Stimulated activated CD4-positive, alpha-beta T cell treated with anti-CD3 and anti-CD28 coated beads, Interleukin-15, amount 100 ng/mL, for 24 hours (primary cell): Measurements from ENCODE around the gene RPS2.

Source experiments
- DNase-seq: peaks from one replicate; pipeline ENCODE4 v3.0.0-alpha.2; 2020

RPS2 gene

DNA sequence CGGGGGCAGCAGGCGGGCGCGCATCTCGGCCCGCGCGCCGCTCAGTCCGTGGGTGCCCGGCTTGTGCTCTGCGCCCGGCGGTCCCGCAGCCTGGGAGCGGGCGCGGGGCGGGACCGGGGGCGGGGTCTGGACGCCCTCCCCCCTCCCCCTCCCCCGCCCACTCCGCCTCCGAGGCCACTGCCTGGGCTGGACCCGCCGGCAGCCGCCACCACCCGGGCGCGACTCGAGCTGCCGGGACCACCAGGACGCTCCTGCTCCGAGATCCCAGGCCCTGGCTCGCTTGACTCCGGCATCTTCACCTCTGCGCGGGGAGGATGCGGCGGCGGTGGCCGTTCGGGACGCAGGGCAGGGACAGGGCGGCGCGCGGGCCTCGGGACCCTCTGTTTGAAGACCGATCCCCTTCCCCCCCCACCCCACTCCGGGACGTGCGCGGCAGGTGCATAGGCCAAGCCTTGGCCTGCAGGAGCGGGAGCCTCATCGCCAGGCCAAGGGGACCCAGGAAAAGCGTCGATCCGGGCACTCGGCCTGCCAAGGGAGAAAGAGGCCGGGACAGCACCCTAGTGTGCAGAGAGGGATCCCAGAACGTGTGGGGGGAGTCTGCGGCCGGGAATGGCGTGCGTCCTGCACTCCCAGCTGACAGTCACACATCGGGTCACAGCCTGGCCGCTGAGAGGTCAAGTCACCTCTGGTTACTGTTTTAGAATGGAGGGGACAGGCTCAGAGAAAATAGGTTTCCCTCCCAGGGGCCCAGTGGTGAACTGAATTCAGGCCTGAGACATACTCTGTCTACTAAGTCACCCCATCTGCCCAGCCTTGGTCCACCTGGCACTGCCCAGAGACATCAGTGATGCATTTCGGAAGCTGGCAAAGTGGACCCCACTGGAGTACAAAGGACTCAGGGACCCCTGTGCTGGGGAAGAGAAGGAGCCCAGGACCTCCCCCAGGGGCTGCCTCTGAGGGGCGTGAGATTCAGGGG, 46.0 kb downstream of the RPS2 start, which contains the start of gene HS3ST6:
Gene HS3ST6 (minus strand): TSS at position 65 of the 976 bp plus-strand sequence. CDS start 92 bp downstream, outside the sequence.
- DNase-seq = no peak

DNA sequence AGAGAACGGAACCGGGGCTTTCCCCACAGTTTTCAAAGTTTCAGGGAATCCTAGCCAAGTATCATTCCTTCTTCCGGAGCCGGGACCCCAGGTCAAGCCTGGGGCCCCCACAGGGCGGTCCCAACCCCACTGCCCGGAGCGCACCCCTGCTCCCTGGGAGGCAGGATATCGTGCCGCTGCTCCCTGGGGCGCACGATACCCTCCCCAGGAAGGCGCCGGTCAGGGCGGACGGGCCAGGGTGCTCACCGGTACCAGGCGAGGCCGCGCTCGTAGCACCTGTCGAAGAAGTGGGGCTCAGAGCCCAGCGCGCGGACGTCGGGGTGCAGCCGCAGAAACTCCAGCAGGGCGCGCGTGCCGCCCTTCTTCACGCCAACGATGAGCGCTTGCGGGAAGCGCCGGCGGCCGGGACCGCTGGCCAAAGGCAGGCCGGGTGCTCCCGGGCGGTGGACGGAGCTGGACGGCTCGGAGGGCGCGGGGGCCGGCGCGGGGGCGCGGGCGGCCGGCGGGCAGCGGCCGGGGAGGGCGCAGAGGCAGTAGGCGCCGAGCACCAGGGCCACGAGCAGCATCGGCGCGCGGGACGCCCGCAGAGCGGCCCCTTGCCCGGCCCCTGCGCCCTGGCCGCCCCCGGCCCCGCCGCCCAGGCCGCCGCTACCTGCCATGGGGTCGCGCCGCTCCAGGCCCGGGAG, 46.8 kb downstream of the RPS2 start:
- DNase-seq = no peak

DNA sequence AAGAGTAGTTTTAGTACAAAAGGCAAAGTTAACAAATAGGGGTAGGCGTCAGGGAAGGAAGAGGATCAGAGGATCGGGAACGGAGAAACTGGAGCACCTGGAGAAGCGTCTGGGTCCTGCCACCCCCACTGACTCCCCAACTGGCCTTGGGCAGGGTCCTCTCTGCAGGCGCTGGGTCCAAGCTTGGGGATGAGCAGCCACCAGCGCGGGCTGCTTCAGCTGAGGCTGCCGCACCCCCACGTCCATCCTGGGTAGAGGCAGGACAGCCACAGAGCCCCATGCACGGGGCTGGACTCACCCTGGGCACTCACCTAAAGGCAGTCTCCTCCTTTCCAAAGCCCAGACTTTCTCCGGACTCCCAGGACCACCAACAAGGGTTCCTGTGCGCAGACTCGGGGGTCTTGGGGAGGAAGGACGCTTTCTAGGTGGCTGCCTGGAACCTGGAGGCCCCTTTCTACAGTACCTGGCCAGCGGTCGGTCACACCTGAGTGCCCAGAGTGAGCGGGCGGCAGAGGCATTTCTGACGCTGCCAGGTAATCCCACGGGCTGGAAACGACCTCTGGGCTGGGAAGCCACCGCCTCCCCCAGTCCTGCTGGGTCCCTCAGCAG, 47.5 kb downstream of the RPS2 start:
- no peak for DNase-seq

DNA sequence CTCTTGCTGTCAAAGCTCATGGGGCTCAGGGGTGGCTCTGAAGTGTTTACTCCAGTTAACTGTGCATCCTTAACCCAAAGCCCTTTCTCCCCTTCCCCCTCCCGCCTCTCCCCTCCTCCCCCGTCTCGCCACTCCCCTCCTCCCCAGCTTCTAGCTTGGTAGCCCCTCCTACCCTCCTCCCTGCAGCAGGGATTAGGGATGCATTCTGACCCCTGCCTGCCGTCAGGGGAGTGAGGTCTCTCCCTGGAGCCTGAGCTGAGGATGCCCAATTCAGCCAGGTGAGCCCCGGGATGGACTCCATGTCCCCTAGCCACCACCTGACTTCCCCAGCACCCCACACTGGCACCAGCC, 48.0 kb downstream of the RPS2 start:
- DNase-seq = no peak

DNA sequence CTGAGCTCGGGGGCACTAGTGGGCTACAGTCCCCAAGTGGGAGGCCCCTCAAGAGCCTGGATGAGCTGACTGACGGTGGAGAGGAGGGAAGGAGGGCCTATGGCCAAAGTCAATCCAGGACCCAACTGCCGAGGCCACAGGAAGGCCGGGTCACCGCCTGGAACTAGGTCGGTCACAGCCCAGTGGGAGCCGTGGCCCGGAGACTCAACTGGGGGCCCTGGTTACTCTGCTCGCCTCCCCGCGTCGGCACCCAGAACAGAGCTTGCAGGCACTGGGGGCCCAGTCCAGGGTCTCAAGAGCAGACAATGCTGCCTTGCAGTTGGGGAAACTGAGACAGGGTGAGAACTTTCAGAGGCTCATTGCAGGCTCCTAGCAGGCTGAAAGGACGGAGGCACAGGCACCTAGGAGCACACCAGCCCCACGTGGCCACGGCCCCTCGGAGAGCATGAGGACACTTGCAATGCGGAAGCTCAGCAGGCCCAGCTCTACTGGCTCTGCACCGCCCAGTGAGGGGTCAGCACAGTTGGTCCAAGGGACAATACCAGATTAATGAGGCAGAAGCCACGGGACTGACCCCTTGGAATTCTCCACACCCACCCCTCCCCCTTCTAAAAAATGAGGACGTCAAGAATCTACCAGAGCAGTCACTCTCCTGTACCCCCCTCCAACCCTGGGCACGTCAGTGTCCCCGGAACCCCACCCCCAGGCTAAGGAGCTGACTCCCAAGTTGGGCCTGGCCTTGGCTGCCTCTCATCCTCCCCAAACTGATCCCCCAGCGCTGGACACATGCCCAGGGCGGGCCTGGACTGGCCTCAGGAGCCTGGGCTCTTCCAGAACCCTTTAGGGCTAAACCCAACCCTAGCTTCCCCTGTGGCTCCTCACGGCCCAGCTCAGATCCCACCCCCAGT, 48.6 kb downstream of the RPS2 start:
- no peak for DNase-seq

DNA sequence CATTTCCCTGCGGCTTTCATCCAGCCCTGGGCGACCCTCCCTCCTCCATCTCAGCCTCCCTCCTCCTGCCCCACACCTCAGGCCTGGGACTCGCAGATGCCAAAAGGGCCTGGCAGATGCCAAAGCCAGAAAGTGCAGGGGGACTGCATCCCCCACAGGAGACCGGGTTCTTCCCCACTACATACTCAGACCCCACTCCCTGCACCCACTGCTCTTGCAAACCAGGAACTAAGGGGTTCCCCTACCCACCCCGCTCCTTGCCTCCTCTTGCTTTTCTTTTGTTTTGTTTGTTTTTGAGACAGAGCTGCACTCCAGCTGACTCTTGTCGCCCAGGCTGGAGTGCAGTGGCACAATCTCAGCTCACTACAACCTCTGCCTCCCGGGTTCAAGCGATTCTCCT, 49.6 kb downstream of the RPS2 start:
- no peak for DNase-seq

DNA sequence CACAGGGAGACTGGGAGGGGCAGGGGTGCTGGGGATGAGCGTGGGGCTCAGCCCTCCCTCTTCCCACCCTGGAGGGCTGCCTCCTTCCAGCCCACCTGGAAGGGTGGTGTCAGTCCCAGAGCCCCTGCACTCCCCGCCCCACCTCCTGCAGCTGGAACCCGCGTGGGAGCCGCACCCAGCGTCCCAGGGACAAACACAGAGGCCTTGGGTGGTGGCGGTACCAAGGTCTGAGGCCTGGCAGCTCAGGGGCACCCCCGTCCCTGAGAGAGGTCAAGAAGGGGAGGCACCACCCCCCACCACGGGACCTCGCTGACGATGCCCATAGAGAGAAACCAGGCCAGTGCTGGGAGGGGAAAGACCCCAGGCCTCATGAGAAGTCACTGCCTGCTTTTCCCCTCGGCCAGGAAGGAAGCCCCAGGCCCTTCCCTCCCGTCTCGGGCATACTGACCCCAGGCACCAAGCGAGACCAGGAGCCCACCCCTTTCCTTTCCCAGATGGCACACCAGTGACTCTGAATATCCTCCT, 50.5 kb downstream of the RPS2 start:
- DNase-seq = no peak

DNA sequence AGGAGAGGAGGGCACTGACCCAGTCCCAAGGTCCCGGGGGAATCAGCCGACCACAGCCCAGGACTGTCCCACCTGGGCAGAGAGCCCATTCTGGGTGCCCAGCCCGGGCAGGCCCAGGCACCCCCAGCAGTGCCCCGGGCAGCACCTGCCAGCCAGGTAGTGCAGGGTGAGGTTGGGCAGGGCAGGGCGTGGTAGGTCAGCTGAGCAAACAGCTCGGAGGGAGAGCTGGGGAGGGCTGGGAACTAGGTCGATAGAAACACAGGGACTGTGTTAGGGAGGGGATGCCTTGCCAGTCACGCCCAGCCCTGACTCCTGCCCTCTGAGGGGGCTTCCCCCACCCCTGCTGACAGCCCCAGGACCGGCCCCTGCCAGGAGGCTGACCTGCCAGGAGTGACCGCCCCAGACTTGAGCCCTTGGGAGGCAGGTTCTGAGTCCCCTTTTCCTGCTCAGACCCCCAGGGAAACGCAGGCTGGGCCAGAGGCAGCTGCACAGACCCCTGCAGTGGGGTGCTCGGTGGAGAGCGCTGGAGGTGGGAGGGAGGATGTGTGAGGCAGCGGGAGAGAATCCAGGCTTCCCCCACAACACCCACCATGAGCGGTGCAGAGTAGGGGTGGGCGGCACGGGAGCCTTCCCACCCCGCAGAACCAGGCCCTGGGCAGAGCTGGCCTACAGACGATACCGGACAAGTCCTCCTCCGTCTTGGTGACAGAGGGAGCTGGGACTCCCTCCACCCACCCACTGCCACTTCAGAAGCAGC, 51.1 kb downstream of the RPS2 start:
- DNase-seq = no peak

DNA sequence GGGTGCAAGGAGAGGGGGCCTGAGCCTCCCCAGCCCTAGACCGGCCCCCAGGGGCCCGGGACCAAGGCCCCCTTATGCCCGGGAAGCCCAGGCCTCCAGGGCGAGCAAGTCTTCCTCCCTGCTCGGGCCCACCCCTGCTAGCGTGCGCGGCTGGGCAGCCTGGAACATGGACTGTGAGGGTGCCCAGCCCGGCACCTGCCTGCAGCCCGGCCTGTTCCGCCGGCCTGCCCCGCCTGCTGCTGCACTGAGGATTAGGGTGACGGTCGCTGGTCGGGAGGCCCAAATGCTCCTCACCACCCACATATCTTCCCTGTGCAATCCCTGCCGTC, 52.4 kb downstream of the RPS2 start:
- no peak for DNase-seq
